Stimulated activated CD8-positive, alpha-beta memory T cell treated with anti-CD3 and anti-CD28 coated beads, Interleukin-2, amount 100 ng/mL, for 48 hours (primary cell): ENCODE data around the gene TMEM182.

Source experiments
- DNase-seq, 2 donors: peaks; one replicate each; pipeline ENCODE4 v3.0.0-alpha.2; 2020; ENCODE audit warnings: low read depth in 2 of 2

TMEM182 gene

DNA sequence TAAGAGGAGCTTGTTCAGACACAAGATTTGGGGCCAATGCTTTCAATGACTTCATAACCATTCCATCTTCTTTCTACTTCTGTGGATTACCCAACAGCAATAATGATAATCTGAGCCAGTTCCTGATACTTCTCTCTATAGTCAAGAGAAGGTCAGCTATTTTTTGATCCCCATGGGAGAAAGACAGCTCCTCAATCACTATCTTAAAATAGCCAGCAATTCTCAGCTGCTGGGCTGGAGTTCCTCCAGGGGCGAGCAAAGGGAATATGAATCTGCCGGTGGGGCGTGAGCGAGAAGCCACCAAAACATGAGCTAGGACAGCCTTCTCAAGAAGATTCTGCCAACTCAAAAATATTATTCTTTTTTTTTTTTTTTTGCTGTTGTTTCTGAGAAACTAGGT, at the start of gene TMEM182:
TMEM182 (plus strand) TSS at position 269 of the 400 bp plus-strand sequence. CDS start 187 bp downstream, outside the sequence.
- no peak for DNase-seq

DNA sequence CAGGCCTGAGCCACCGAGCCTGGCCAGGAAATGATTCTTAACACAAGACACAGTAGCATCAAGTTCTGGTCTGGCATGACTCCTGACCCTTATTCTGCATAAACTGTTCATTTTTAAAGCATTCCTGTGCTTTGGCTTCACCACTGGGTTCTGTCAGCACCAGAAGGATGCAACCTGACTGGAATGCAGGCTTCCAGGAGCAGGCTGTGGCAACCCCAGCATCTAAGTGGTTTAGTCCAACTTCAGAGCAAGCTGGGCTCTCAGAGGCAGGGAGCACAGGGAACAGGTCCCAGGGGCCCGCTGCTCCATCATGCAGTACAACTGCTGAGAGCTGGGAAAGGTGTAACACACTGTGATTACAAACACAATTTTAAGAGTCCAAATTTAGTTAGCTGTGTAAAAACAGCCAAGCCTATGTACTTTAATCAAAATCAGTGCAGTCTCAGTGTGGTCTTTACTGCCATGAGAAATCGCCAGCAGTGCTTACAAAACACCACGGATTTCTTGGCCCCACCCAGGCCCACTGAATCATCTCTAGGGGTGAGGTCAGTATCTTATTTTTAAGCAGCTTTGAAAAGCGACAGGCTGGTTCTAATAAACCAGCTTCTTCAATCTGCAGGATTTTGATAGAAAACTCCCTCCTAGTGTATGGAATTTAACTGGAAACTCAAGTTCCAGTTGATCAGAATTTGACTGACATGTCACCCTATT, 44.4 kb upstream of the TMEM182 start:
- no peak for DNase-seq

DNA sequence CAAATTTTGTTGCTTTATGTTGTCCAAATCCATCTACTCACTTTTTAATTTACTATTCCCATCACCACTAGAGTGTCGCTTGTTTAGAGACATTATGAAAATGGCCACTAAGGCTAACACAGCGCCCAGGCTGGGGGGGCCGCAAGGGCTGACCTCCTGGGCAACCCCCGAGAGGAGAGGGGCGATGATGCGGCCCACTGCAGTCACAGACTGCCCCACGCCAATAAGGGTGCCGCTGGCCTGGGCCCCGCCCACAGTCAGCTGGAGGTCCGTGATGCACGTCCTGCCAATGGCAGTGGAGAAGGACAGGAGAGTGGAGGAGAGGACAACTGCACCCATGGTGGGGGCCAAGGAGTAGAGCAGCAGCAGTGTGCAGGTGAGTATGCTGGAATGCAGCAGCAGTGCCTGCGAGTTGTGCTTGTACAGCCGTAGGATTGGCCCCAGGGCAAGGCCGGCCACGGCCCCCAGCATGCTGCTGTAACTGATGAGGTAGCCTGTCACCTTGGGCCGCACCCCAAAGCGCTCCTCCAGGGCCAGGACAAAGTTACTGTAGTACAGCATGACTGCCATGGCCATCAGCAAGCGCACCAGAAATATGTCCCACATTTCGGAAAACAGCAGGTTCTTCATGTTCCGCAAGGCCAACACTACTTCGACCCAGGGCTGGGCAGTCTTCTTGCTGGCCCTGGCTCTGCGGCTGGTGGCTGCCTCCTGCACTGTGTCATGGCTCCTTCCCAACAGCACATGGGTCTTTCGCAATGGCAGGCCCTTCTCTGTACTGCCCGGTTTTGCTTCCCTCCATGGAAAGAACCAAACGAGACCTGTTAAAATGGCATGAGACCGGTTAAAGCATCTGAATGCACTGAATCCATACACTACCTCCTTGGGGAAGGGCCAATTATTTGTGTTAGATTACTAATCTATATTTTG, 43.2 kb upstream of the TMEM182 start:
- no peak for DNase-seq

DNA sequence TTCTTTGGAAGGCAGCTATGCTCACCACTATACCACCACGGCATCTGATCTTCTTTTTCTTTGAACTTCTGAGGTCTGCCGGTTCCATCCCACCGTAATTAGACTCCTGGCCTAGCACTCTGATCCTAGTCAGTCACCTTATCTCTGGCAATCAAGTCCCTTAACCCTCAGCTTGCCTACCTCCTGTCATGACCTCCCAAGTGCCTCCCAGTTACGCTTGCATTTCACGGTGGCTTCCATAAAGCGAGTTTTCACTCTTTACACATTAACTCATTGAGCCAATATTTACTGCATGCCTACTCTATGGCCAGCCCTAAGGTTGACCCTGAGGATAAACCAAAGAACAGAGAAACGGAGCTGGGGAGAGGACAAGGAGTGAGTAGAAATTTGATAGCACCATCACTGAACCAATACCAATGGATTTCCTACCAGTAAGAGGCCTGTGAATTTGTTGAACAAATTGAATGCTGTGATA, 37.8 kb upstream of the TMEM182 start:
- no peak for DNase-seq

GRCh38 chr2:102724553-102724952, 37.3 kb upstream of the TMEM182 start:
- no peak for DNase-seq

DNA sequence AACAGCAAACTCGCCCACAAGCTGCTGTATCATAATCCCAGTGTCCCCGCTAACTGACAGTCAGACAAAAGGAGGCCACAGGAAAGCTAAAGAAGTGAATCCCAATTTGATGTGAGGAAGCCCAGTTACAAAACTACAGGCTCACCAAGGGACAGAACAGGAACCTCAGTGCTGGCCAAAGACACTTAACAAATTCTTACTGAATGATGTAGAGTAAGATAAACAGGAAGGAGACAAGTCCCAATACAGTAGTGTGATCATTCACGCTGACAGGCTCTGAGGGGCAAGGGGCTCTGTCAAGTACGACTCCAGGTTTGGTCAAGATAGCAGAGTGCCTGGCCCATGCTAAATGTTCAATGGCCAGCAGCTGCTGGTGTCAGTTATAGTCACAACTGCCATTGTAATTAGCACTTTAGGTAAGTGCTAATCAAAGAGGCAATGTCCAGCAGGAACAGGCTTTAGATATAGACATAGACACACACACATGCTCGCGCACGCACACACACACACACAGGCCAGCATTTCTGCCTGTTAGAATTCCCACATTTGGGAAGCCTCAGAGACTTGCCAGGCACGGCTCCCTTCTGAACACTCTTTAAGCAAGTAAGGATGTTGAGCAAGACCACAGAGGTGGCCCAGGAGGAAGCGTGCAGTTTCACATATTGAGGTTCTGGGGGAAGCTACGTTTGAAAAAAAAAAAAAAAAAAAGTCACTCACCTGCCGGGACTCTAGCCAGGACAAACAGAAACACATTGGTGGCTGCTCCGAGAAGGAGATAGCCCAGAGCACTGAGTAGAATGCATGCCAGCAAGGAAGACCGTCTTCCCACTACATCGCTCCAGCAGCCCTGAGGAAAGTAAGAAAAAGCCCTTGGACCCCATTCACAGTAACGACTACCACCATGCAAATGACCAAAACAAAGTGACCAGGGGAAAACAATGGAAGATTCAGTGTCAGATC, 35.4 kb upstream of the TMEM182 start:
- no peak for DNase-seq

GRCh38 chr2:102735416-102736109, 26.3 kb upstream of the TMEM182 start:
- no peak for DNase-seq

DNA sequence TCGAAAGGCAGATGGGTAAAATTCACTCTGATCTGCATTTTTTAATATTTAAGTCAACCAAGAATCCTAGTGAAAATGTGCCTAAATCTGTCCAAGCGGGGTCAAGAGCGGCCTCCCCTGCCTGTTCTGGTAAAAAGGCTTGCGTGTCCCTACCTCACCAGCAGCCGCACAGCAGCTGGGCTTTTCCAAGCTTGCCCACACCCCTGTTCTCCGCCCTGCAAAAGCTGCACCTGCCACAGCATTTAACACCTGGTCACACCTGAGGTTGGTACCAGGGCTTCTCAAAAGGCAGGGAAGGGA, 25.8 kb upstream of the TMEM182 start:
- DNase-seq = no peak

DNA sequence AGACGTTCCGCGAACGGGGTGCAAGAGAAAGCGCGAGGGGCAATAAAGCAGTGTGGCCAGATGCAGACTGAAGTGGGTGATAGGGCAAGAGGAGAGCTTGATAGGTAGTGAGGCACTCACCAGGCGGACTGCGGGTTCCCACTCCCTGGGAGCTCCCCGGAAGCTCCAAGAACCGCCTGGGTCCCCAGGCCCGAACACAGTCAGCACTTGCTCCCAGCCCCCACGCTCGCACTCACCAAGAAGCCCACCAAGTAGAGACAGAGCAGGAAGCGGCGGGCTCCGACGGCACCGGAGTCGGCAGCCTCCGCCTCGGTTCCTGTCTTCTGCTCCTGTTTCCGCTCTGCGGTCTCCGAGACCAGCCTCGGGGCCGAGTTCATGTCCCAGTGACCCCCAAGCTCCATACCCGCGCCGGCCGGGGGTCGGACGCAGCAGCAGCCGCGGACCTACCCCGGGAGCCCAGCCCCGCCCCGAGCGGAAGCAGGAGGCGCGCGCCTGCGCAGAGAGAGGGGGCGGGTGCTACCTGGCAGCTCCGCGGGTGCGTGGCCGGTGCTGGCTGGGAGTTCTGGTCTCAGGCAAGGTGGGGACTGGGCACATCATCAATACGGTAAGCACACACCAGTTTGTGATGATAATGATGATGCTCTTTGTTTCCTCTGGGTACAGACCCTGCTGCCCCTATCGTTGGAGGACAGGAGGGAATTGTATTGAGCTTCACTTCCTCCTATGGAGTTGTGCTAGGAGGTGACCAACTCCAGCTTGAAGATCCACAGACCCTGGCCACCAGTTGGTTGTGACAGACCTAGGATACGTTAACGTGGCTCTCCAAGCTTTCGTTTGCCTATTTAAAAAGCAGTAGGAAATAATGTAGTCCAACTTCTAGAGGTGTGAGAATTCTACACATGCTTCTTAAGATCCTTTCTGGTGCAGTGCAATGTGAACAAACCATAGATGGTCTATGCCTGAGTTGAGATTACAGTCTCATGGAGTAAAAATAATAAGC, 25.1 kb upstream of the TMEM182 start:
- peak; percentile 80 to 85 for DNase-seq

DNA sequence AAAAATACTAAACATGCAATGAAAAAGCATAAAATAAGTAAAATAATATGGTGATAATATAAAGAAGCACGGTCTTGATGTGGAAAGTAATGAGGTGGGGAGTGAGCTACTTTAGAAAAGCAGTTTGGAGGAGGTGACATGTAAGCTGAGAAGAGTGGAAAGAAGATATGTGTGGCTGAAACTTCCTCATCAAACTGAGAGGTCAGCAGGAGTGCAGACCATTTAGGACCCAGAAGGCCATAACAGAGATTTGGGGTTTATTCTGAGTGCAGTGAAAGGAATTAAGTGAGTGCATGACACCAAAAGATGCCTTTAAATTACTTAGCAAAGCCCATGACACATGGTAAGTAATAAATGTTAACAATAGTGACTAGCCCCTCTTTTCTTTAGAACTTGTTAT, 24.4 kb upstream of the TMEM182 start:
- DNase-seq = no peak

GRCh38 chr2:102743259-102743658, 18.6 kb upstream of the TMEM182 start:
- DNase-seq = no peak

DNA sequence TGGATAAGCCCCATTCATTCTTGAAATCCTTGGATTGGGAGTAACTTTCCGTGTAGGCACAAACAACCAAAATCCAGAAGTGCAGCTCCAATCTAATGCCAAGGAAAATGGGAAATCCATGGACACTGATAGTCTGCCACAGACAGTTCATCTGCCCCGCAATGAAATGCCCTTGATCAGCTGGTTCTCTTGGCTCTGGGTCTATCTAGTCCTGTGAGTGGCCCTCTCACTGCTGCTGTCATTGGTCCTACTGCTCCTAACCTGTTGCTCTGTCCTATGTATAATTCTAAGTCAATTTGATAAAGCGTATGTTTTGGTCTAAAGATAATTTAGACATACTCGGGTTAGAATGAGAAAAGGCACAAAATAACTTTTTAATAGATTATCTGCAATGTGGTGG, 13.7 kb upstream of the TMEM182 start:
- no peak for DNase-seq

DNA sequence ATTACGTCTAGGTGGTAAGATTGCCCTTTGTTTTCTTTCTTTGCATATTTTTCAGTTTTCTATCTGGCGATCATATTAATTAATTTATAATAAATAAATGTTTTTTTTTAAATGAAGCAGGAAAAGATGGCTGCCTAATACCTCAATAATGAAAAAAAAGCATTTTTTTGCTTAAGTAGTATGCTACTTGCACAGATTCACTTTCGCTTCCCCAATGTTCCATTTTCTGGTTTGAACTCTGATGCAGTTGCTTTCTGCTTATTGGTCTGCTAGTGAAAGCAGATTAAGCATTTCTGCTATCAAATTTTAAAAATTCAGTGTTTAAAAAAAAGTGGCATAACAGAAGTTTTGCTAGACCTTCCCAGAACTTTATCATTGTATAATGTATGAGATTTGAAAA, 11.9 kb upstream of the TMEM182 start:
- DNase-seq = no peak

DNA sequence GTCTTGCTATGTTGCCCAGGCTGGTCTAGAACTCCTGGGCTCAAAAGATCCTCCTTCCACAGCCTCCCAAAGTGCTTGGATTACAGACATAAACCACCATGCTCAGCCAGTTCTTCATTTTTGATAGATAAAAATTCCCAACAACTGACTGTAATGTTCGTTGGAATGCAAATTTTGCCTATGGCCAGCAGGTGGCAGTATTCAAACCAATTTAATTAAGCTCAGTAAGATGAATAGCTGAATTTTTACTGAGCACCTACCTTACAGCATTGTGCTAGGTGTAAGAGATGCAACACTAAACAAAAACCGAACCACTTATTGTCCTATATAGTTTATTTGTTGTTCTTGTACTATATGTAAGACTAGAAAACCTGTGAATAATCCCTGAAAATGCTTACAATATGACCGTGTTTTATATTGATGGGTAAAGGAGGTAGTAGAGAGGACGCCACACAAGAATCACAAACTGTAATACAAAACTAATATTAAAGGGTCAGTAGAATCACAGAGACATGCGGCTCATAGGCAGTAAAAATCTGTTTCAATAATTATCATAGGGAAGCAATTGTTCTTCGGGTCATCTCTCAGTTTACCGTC, 8.2 kb upstream of the TMEM182 start:
- no peak for DNase-seq

GRCh38 chr2:102754456-102755145, 7.2 kb upstream of the TMEM182 start:
- DNase-seq = no peak

DNA sequence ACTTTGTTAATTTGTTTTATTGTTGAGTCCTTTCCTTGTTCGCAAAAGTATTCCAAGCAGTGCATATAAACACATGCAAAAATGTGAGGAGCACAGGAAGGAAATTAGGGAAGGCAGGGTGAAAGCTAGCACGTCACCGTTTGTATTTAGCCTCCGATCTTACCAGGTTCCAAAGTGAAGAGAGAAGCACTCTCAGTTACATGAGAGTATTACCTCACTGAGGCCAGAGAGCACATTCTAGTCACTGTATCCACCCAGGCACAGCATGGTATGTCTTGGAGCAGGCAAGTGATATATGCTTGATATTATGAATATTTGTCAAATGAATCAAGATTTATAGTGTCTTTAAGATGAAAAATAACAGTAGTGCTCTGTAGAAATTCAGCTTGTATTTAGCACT, 6.5 kb upstream of the TMEM182 start:
- DNase-seq = no peak

DNA sequence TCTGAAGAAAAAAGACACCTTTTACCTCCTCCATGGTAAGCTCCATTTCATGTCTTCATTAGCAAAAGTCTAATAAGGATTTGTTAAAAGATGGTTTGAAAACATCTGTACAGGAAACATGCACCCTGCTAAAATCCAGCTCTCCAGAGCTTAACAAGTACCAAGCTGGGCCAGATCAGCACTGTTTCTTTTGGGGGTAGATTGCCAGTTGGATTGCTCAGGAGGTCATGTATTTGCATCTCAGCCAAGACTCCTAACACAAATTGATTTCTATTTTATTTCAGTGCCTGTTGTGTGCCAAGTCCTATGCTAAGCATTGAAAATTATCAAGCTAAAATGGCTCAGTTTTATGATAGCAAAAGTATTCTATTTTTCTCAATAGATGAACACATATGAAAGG, 3.4 kb upstream of the TMEM182 start:
- no peak for DNase-seq

DNA sequence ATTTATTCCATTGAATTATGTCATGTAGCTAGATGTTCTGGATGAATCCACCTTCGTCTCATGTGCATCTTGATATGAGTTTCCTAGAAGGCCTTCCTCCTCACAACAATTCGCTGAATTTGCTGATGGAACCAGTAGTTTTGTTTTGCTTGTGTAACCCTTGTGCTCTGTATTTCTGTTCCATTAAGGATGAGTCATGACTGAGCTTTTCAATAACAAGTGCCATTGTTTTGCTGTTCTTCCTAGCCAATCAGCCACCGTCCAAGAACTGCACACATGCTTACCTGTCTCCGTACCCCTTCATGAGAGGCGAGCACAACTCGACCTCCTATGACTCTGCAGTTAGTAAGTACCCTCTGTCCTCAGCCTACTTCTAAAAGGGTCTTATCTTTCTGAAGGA, 2.3 kb downstream of the TMEM182 start:
- no peak for DNase-seq

GRCh38 chr2:102765061-102765460, 3.2 kb downstream of the TMEM182 start:
- DNase-seq = no peak
